Measurements from ENCODE around the gene NSD2.

- TF ChIP-seq, protein P1, sequence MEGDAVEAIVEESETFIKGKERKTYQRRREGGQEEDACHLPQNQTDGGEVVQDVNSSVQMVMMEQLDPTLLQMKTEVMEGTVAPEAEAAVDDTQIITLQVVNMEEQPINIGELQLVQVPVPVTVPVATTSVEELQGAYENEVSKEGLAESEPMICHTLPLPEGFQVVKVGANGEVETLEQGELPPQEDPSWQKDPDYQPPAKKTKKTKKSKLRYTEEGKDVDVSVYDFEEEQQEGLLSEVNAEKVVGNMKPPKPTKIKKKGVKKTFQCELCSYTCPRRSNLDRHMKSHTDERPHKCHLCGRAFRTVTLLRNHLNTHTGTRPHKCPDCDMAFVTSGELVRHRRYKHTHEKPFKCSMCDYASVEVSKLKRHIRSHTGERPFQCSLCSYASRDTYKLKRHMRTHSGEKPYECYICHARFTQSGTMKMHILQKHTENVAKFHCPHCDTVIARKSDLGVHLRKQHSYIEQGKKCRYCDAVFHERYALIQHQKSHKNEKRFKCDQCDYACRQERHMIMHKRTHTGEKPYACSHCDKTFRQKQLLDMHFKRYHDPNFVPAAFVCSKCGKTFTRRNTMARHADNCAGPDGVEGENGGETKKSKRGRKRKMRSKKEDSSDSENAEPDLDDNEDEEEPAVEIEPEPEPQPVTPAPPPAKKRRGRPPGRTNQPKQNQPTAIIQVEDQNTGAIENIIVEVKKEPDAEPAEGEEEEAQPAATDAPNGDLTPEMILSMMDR (IDR thresholded peaks at IDR 0.05), result no peak
- TF ChIP-seq POLR2A (IDR thresholded peaks at IDR 0.05), result no peak
Measured at GRCh38 chr4:1842339-1842895, 28.8 kb upstream of the NSD2 start.
